ENCODE results near the gene PDK2.

PDK2 gene

DNA sequence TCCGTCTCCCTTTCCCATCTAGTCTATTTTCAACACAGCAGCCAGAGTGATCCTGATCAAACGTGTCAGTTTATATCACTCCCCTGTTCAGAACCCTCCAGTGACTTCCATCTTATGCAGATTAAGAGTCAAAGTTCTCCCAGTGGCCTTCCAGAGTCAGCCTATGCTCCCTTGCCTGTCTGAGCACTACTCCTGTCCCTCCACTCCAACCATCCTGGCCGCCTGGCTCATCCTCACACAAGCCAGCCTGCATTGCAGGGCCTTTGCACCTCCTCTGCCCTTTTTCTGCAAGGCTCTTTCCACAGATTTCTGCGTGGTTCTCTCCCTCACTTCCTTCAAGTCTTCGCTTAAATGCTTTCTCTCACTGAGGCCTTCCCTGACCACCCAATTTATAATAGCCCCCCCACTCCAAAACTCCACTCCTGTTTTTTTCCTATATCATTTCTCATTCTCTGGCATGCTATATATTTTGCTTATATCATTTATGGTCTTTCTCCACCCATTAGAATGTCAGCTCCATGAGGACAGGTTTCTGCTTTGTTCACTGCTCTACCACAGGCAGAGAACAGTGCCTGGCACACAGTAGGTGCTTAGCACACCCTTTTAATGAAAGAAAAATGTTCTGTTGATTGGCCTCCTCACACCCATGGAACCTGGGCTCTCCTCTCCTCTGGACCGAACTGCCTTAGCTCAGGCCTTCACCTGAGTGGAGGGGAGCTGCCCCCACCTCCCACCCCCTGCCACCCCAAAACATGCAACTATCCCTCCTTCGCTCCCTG lies 25.5 kb downstream of the PDK2 start:
- DNase-seq: no peak

DNA sequence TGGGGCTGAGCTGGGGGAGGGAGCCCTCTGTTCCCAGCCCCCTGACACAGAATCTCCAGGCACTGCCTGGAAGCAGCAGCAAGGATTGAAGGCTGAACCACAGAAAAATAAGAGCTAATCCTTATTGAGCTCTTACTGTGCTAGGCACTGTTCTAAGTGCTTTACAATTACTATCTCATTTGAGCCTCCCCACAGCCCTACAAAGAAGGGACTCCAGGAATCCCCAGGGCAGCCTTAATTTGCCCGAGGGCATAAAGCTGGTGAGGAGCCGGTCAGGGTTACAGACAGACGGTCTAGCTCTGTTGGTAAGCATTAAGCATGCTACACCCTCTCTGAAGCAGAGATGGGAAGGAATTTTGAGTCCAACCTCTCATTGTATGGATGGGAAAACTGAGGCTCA lies 27.8 kb downstream of the PDK2 start:
- no peak for DNase-seq

DNA sequence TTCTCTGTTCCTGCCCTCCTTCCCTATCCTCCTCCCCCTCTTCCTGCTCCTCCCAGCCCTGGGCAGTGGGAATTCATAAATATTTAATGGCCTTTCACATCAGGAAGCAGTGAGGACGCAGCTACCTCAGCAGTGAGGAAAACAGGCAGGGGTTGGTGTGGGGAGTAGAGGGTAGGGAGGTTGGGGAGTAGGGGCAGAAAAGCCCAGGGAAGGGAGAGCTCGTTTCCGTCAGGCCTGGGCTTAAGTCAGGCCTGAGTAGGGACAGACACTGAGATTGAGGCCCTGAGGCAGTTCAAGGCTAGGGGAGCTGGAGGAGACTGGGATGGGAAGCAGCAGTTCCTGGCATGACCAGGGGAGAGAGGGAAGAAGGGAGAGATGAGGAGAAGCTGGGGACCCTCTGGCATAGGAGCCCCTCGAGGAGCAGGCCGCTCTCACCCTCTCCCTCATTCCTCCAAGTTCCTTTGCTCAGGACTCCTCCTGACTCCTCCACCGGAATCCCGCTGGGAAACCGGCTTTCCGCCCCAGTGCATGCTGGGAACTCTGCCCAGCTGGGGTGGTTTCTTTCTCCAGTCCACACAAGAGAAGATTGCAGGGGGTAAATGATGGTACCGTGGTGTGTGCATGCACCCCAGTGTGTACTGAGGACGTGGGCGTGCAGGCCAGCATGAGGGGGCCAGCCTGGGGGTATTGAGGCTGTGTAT lies 28.6 kb downstream of the PDK2 start:
- DNase-seq: no peak

DNA sequence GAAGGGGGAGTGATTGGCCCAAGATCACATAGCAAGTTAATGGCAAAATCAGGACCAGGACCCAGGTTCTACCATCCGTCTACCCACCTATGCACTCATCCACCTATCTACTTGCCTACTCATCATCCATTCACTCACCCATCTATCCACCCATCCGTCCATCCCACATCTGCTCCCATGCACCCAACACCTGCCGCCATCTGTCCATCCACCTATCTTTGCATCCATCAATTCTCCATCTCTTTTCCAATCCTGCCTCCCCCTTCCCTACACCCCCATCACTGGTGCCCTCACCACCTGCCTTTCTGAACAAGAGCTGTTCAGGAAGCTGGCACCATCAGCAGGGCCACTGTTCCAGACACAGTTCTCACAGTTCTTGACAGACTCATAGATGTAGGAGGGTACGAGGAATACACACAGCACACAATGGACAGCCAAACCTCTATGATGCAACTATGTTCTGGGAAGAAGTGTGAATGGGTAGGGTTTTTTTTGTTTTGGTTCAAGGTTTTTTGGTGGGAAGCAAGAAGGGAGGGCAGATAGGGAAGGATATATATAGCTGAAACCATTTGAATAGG lies 30.4 kb downstream of the PDK2 start:
- DNase-seq: no peak

DNA sequence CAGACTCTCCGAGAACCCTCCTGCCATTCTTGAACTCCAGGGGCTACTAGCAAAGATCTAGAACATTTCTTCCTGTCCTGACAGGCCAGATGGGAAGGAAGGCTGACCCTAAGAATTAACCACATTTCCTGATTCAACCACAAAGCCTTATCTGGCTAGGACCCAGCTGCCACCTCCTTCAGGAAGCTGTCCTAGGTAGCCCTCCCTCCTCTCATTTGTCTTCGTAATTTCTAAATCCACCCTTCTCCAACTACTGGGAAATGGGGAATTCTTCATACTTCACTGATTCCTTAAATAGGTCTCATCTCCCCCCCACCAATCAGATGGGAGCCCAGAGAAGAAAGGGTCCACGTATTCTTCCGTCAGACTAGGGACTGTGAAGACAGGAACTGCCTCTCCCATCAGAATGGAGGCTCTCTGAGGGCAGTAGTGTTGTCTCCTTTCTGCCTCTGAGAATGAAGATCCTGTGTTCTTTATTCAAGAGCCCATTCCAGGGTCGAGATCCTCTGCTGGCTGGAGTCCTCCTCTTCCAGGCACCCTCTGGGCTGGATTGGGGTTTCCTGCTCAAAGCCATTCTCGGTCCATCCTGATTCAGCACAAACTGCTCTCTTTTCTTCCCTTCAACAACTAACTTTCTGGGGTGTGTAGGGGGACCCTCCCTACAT lies 32.7 kb downstream of the PDK2 start:
- DNase-seq: peak; percentile 64

DNA sequence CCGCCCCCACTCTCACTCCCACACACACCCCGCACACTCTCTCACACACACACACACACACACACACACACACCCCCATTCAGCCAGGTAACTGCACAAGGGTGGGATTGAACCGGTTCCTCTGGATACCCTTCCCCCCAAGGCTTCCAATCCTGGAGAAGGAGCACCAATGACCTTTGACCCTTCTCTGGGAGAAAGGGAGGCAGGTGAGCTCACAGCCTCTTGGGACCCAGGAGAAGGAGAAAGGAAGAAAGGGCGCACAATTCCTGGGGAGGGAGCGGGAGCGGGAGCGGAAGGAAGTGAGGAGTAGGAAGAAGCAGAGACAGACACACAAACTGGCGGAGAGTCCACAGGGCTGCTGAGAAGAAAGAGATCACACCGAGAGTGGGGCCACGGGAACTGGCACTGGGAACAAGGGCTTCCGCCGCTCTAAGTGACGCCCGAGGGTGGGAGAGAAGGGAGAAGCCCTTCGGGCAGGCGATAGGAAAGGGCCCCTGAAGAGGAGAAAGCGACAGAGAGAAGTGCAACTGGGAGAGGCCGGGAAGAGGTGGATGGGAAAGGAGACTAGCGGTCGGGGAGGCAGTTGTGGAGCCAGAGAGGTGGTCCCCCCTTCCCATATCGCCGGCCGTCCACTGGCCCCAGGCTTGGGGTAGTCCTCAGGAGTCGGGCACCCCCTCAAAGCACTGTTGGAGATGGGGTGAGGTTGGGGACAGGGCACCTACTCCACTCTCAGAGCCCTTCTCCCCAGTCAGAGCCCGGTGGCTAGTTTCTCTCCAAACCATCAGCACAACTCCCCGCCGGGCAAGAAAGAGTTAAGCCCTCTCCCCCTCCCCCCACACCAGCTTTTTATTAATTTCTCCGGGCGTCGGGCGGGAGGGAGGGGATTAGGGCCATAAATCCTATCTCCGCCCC lies 33.5 kb downstream of the PDK2 start:
- DNase-seq: no peak

DNA sequence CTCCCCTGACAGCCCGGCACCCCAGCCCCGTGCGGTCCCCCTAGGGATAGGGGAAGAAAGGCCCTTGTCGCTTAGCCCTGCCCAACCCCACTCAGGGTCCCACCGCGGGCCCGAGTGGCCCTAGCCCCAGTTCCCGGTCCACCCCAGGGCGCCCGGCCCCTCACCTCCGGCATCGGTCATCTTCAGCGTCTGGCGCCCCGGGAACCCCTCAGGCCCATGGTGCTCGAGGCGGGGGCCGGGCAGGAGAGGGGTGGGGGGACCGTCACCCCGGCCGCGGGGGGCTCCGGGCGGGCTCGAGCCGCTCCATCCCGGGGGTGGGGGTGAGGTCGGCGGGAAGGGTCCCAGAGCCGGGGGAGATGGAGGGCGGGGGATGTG lies 34.2 kb downstream of the PDK2 start:
- no peak for DNase-seq

DNA sequence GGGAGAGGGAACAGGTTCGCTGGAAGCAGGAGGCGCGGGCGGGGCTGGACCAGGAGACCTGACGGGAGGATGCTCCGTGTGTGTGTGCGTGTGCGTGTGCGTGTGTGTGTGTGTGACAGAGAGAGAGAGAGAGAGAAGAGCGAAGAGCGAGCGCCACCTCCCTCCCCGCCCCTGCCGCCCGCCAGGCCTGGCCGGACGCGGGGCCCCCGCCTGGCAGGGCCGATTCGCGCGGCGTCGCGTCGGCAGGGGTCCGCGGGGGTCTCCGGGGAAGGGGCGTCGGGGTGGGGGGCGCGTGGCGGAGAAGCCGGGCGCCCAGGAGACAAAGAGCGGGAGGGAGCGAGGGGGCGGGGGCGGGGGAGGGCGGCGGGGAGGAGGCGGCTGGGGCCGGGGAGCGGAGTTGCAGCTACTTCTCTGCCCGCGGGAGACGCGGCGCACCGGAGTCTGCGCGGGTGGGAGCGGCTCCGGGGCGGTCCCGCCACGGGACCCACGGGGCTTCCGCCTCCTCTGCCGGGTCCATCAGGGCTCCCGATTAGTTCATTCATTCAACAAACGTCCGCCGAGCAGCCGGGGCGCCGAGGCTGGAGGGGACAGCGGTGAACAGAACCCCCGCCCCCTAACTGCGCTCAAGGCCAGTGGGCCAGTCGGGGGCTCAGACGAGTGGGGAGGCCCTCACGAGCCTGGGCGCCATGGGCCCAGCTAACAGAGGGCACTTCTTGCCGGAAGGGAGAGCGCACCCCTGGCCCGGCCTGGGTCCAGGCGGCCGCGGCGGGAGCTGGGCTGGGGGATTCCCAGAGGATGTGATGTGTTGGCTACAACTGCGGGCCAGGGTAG lies 34.8 kb downstream of the PDK2 start, which contains the start of gene SAMD14:
Gene SAMD14 (minus strand): TSS at position 433 of the 831 bp plus-strand sequence. CDS start 5,201 bp downstream, outside the sequence.
- peak; percentile 28 for DNase-seq

DNA sequence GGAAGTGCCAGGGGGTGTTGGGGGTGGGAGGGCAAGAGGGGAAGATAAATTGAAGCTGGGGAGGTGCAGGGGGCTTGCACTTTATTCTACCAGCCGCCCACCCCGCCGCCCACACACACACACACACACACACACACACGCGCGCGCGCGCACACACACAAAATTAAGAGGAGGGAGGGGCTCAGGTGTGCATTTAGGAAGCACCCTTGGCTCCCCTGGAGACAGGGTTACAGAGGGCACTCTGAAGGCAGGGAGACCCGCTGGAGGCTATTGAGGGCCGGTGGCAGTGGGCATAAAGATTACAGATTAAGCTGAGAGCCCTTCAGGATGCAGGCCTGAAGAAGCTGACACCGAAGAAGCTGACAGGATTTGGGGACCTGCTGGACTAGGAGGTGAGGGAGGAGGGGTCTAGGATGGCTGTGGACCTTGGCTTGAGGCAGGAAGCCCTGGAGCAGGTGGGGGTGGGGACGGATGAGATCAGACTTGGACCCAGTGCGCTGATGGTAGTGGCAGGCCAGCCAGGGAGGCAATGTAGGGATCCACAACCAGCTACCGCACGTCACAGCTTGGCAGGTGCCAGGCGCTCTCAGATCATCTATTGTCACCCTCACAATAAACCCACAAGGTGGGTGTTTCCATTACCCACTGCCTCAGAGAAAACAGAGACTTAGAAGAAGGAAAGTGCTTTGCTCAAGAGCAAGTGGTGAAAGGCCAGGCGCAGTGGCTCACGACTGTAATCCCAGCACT lies 35.6 kb downstream of the PDK2 start:
- DNase-seq: no peak

DNA sequence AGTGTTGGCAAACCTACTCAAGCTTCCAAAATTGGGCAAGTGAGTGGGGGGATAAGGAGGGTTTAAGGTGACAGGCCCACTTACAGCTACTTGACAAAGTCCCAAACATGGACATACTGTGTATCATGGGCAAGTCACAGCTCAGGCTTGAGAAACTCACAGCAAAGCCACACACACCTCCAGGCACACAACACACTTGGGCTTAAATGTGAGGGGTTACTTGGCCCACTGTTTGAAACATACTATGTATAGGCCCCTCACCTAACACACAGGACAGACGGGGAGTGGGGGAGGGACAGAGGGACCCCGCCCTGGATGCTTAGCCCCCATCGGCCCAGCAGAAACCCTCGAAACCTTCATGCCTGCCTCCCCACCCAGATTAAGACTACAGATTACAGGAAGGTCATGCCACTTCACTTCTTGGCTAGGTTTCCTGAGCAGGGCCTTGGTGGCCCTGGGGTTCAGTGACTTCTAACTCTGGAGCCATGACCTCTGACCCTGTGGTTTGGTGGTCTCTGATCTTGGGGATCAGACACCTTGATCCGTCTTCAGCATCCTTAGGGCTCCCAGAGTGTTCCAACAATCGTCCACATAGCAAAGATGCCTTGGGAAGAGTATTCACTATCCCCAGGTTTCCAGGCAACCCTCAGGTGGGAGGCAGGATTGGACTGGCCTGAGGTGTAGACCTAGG lies 37.1 kb downstream of the PDK2 start:
- no peak for DNase-seq

DNA sequence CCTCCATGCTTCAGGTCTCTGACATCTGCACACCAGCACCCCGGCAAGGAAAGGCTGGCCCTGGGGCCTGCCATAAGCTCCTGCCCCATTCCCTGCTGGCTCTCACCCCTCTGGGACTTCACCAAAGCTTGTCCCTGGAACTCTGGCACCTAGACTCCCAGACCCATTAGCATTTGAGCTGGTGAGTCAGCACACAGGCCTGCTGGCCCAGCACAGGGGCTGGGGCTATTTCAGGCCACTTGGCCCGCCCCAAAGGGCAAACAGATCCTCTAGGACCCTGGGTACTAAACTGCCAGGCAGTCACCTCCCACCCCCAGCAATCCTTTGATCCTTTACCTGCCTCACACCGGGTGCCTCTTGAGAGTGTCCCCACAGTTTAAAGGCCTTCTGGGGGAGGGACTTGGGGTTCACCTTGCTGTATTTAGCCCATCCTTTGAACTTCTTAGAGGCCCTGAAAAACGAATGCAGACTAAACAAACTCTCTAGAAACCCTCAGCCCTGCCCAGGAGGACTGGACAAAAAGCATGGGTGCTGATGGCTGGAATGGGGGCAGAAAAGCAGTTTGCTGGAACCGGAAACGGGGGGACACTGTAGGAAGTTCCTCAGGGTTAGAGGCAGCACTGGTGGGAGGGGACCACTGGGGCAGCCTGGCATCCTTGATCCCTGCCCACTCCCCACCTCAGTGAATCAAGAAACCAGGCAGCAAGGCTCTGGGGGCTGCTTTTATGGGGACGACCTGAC lies 38.0 kb downstream of the PDK2 start:
- no peak for DNase-seq

DNA sequence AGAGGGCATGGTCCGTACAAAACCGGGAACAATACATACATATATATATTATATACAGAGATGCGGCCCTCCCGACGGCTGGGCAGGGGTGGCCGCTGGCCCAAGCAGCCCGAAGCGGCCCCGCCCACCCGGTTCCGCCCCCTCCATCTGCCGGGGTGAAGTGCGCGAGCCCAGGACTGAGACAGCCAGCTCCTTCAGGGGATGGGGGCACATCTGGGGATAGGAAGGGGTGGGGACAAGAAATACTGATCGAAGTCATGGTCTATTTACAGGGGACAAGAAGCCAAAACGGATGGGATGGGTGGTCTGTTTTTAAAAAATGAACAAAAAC lies 38.6 kb downstream of the PDK2 start:
- no peak for DNase-seq

DNA sequence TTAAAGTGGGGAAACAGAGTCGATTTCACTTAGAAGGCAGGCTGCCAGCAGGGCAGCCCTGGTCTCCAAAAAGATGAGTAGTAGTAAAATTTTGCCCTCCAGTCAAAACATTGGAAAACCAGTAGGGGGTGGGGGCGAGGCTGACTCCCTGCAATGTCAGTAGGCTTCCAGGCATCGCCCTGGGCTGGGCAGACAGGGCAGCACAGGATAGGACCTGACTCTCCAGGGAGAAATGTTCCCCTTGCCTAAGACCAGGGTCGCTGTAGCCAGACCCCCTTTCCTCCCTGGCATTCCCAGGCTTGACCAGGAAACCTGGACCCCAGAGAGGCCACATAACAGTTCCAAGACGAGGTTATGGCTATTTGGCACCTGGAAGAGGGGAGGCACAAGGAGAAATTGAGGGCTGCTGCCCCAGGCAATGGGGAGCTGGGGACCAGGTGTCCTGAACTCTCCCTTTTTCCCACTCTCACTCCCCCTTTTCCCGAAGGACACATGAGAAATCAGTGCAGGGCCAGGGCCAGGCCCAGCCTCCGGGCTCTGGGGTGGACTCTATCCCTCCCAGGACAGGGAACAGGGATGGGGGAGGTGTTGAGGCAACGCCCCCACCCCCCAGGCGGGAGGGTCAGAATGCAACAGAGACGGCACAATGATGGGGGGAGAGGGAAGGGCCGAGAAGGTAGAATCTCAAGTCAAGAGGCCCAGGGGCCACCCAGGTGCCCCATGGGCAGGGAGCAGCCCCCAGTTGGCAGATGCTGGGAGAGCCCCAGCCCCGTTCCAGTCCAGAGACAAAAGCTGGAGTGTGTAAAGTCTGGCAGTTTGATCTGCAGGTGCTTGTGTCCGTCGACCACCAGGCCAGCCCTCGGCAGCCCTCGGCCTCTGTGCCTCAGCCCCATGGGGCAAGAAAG lies 39.3 kb downstream of the PDK2 start:
- DNase-seq: no peak

DNA sequence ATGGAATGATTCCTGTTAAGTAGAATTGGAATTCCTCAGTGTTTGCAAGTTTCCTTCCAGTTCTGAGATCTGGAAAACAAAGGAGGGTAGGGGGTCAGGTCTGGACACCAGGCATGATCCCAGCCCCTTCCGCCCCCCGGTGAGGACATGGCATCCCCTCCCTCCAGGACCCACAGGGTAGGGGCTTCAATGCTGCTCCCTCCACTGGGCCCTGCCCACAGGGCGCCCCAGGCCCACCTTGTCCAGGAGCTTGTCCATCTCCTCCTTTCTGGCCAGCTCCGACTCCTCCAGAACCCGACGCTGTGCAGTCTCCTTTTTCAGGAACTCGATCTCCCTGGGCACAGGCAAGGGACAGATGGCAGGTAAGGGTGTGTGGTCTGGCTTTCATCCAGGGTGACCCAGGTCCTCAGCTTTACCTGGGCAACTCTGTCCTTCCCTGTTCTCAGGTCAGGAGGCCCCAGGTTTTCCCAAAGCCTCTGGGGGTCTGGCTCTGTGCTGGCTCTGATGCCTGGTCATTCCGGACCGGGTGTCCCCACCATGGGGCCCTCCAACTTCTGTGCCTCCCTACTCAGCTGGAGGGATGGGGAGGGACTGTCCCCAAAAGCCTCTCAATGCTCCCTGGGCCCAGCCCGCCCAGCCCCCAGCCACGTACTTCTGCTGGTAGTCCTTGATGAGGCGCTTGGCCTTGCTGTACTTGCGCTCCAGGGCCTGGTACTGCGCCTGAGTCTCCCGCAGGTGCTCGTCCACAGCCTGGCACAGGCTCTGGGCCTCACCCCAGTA lies 40.4 kb downstream of the PDK2 start:
- DNase-seq: no peak

DNA sequence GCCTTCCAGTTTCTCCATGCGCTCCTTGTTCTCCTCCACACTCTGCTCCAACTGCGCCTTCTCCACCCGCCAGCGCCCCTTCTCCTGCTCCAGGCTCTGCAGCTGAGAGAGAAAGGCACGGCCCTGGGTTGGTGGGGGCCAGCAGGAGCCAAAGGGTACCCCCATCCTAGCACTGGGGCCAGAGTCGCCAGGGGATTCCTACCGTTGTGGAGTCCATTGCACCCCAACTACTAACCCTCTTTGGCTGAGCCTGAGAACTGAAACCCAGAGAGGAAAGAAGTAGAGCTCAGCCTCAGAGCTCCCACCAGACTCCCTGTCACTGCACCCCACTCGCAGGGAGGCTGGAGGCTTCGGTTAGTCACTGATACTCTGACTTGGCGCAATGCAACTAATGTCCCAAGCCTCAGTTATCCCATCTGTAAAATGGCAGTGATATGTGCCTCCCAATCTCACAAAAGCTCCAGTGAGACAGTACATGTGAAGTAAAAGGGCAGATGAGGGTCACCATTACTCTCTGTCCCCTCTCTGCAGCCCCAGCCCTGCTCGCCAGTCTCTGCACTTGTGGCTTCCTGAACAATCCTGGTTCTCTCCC lies 41.0 kb downstream of the PDK2 start:
- DNase-seq: no peak

DNA sequence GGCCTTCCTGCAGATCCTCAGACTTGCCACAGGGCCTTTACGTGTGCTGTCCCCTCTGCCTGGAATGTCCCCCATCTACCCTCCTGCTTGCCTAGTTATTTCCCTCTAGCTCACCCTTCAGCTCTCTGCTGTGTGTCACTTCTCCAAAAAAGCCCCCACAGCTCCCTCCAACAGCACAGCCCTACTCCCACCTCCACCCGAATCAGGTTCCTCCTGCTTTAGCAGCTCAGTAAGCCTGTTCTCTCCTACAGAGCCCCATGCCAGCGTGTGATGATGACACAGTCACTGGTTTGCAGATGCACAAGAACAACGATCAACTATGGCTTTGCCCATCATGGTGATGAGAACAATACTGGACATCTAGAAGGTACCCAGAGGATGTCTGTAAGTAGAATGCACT lies 41.9 kb downstream of the PDK2 start:
- no peak for DNase-seq

DNA sequence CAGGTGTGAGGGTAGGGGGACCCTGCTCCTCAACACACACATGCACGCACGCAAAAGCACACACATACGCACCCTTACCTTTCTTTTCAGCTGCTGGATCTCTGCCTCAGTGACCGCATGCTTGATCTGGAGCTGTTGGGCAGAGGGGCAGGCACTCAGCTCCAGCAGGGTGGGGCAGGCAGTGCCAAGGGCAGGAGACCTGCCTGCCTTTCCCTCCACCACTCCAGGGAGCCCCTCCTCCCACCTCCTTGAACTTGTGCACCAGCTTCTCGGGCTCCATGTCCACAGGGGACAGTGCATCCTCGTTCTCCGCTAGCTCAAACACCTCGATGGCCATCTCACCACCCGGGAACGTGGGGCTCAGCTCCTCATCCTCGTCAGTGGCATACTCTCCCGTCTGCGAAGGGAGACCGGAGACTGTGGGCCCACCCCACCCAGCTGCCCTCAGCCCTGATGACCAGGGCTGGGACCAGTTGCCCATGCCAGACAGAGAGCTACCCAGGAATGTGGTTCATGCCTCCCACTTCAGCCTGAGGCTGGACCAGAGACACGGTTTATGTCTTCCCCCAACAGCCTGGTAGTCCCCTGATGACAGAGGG lies 44.1 kb downstream of the PDK2 start:
- DNase-seq: no peak

Data from GDM1 (cell line).